Breast epithelium (tissue), 4 donors: ENCODE results near the gene C1QTNF8. TPM values are rescaled to one million over a fixed set of nuclear protein-coding genes. Genes with fewer than 3 reads are reported as not detected.
A peak's percentile ranks its signal among the peaks of the same experiment; 100 is the strongest.

ENCODE experiments used
- DNase-seq, 2 donors: peaks; one replicate each; pipeline ENCODE4 v3.0.0-alpha.2; 2019; ENCODE audit warnings: low spot score in 2 of 2
- H3K27ac ChIP-seq, 2 donors: fragments of 200-600 bp; sonication (generic) in 1 of 2; one replicate each; pipeline ENCODE4 v1.5.1; 2016 to 2019; ENCODE audit warnings: mild to moderate bottlenecking in 1 of 2
- H3K27me3 ChIP-seq, 2 donors: fragments of 200-600 bp; sonication (generic) in 1 of 2; one replicate each; pipeline versions ENCODE4 v1.5.1 to v1.6.0; 2017 to 2019; ENCODE audit warnings: control low read depth in 1 of 2, mild to moderate bottlenecking in 1 of 2
- H3K36me3 ChIP-seq: fragments of 200-600 bp; one replicate; pipeline ENCODE4 v1.5.1; 2019
- H3K4me1 ChIP-seq, 2 donors: fragments of 200-600 bp; sonication (generic); one replicate each; pipeline ENCODE4 v1.5.1; 2016 to 2019; ENCODE audit warnings: control low read depth in 1 of 2
- H3K4me3 ChIP-seq, 3 donors: fragments of 200-600 bp; sonication (generic); 1 replicate in 2 of 3; 2 replicates in 1 of 3; pipeline ENCODE4 v1.5.1; 2016 to 2019; ENCODE audit warnings: mild to moderate bottlenecking in 3 of 3, moderate library complexity in 2 of 3
- H3K9me3 ChIP-seq, 2 donors: fragments of 200-600 bp; sonication (generic) in 1 of 2; one replicate each; pipeline ENCODE4 v1.5.1; 2016 to 2019; ENCODE audit warnings: control low read depth in 1 of 2
- CTCF ChIP-seq, 3 donors: fragments of 450-650 bp; IDR thresholded peaks; one replicate each; pipeline ENCODE4 v1.5.1; 2016 to 2017; ENCODE audit warnings: antibody characterized with exemption in 3 of 3, mild to moderate bottlenecking in 3 of 3, moderate library complexity in 3 of 3
- POLR2A ChIP-seq: fragments of 450-650 bp; IDR thresholded peaks from one replicate; pipeline ENCODE4 v1.6.1; 2016; ENCODE audit warnings: antibody characterized with exemption, mild to moderate bottlenecking, moderate library complexity
- POLR2AphosphoS5 ChIP-seq, 3 donors: sonication (generic); formaldehyde crosslinking; IDR thresholded peaks; one replicate each; pipeline ENCODE4 v1.6.1; 2017; ENCODE audit warnings: antibody characterized with exemption in 3 of 3
- intact Hi-C: fragments of 100-400 bp; cut with DNase I; formaldehyde crosslinking; loops from one replicate; pipeline ENCODE4 v1.15.1; 2023; ENCODE audit warnings: low total_unique reads
- total RNA-seq, 3 donors: library from RNA; depleted of rRNA; stranded (reverse); fragments of >200 nt; gene quantifications; one replicate each; pipeline ENCODE4 v1.1.0, GENCODE V29; 2016

The C1QTNF8 gene
- total RNA-seq, 3 donors from 2014 or later, result not detected

- intact Hi-C loops, result loop anchor here (5.0 kb wide), 1 partner anchor 245 kb away; no protein-coding TSS in a partner anchor
- no peaks in the 10 kb centered on the region for H3K36me3 ChIP-seq
- DNase-seq, result no peak
Measured at GRCh38 chr16:1057252-1057932, 38.7 kb downstream of the C1QTNF8 start.

GRCh38 chr16:1056196-1056595, 39.8 kb downstream of the C1QTNF8 start:
- intact Hi-C loops, result loop anchor here (5.0 kb wide), 1 partner anchor 244 kb away; no protein-coding TSS in a partner anchor

More at GRCh38 chr16:1057252-1057932, 38.7 kb downstream of the C1QTNF8 start:
- peaks cover 7 to 72% of the 10 kb centered on the region in 2 donors for H3K27me3 ChIP-seq
- H3K4me3 ChIP-seq, result no peak overlapping the region
- H3K4me1 ChIP-seq, result no peaks in the 10 kb centered on the region
- TF ChIP-seq POLR2AphosphoS5 (IDR thresholded peaks at IDR 0.05), result no peak
- no peak for TF ChIP-seq POLR2A
- TF ChIP-seq CTCF (IDR thresholded peaks at IDR 0.05), result peak in 2 of 3 donors; percentile 53 to 59
- peaks cover 9 to 34% of the 10 kb centered on the region in 2 donors for H3K9me3 ChIP-seq
- no peak overlapping the region for H3K27ac ChIP-seq

GRCh38 chr16:1055557-1055924, 40.5 kb downstream of the C1QTNF8 start:
- Histone ChIP-seq H3K9me3 (peaks cover 9 to 34% of the 10 kb centered on the region in 2 donors), H3K4me1 (no peaks in the 10 kb centered on the region), H3K27me3 (peaks cover 7 to 56% of the 10 kb centered on the region in 2 donors), H3K36me3 (no peaks in the 10 kb centered on the region), H3K4me3 (no peak overlapping the region), H3K27ac (no peak overlapping the region)
- TF ChIP-seq CTCF (IDR thresholded peaks at IDR 0.05), result no peak
- TF ChIP-seq POLR2A, result no peak
- no peak for TF ChIP-seq POLR2AphosphoS5 (IDR thresholded peaks at IDR 0.05)
- DNase-seq, result no peak
- intact Hi-C loops, result loop anchor here (5.0 kb wide), 1 partner anchor 243 kb away; no protein-coding TSS in a partner anchor

More at GRCh38 chr16:1056196-1056595, 39.8 kb downstream of the C1QTNF8 start:
- peaks cover 9 to 34% of the 10 kb centered on the region in 2 donors for H3K9me3 ChIP-seq
- DNase-seq, result no peak
- no peak overlapping the region for H3K4me3 ChIP-seq
- no peak overlapping the region for H3K27ac ChIP-seq
- H3K36me3 ChIP-seq, result no peaks in the 10 kb centered on the region
- no peak for TF ChIP-seq CTCF (IDR thresholded peaks at IDR 0.05)
- no peak for TF ChIP-seq POLR2AphosphoS5 (IDR thresholded peaks at IDR 0.05)
- no peak for TF ChIP-seq POLR2A
- no peaks in the 10 kb centered on the region for H3K4me1 ChIP-seq
- peaks cover 7 to 62% of the 10 kb centered on the region in 2 donors for H3K27me3 ChIP-seq

GRCh38 chr16:1054660-1055556, 41.1 kb downstream of the C1QTNF8 start:
- Histone ChIP-seq H3K27me3 (peaks cover 7 to 52% of the 10 kb centered on the region in 2 donors), H3K36me3 (no peaks in the 10 kb centered on the region), H3K4me3 (no peak overlapping the region), H3K27ac (no peak overlapping the region), H3K4me1 (no peaks in the 10 kb centered on the region), H3K9me3 (peaks cover 9 to 34% of the 10 kb centered on the region in 2 donors)
- TF ChIP-seq CTCF (IDR thresholded peaks at IDR 0.05), result peak; percentile 16 to 79 (median 63)
- no peak for TF ChIP-seq POLR2A
- no peak for TF ChIP-seq POLR2AphosphoS5 (IDR thresholded peaks at IDR 0.05)
- intact Hi-C loops, result loop anchor here (5.0 kb wide), 1 partner anchor 243 kb away; no protein-coding TSS in a partner anchor
- no peak for DNase-seq
